ENCODE results near the gene IFRD2.

DNA sequence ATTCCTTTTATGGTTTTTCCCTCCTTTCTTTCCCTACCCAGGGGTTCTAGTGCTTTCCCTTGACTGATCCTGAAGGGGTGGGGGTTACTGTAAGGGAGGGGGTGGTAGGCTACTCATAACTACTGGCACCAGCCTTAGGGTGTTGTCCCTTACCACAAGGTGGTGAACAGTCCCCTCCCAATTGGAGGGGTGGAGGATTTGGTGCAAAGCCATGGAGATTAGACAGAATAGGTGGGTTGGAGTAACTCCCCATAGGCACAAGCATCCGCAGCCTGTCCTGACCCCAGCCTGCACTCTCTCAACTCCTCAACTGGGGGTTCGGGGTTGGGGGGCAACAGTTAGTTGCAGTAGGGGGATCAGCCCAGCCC lies 32.9 kb upstream of the IFRD2 start:
- TF ChIP-seq EZH2 (IDR thresholded peaks at IDR 0.05) (no peak), POLR2AphosphoS5 (IDR thresholded peaks at IDR 0.05; ENCODE audit: borderline replicate concordance, low read depth, low read length) (no peak)
